PFSK-1 (cell line): ENCODE data around the gene POT1.
A peak's percentile ranks its signal among the peaks of the same experiment; 100 is the strongest.

Experiments
- FOXP2 ChIP-seq: optimal IDR thresholded peaks from 2 replicates; pipeline ENCODE3; 2011; ENCODE audit warnings: borderline replicate concordance, control low read depth, inconsistent platforms; ENCODE audit not compliant: insufficient read depth; ENCODE audit errors: extremely low read length, extremely low read depth
- POLR2AphosphoS5 ChIP-seq: IDR thresholded peaks from 2 replicates; pipeline ENCODE4 v1.6.1; 2012; ENCODE audit warnings: low read depth, mild to moderate bottlenecking, control low read depth, low read length, moderate library complexity
- REST ChIP-seq, 2 experiments: IDR thresholded peaks; 2 replicates each; pipeline versions ENCODE4 v1.6.1 to v1.8.0; 2011 to 2012; ENCODE audit warnings: low read depth in 2 of 2, low read length in 2 of 2, control low read depth in 1 of 2, inconsistent platforms in 1 of 2, mild to moderate bottlenecking in 1 of 2, moderate library complexity in 1 of 2; ENCODE audit not compliant: insufficient read depth in 1 of 2
- SIN3A ChIP-seq: IDR thresholded peaks from 2 replicates; pipeline ENCODE4 v1.6.1; 2012; ENCODE audit warnings: mild to moderate bottlenecking, low read length, moderate library complexity, borderline replicate concordance; ENCODE audit not compliant: insufficient read depth
- TAF1 ChIP-seq: IDR thresholded peaks from 2 replicates; pipeline ENCODE4 v1.6.1; 2012; ENCODE audit warnings: low read length, control low read depth, borderline replicate concordance; ENCODE audit not compliant: insufficient read depth

The POT1 gene

GRCh38 chr7:124937076-124937475, 7.5 kb upstream of the POT1 start:
- no peak for TF ChIP-seq POLR2AphosphoS5
- TF ChIP-seq SIN3A, result no peak
- TF ChIP-seq TAF1, result no peak
- TF ChIP-seq FOXP2, result no peak
- no peak for TF ChIP-seq REST (IDR thresholded peaks at IDR 0.05; ENCODE audit: insufficient read depth in 1 of 2, low read depth in 2 of 2, low read length in 2 of 2)

GRCh38 chr7:124934841-124935240, 5.2 kb upstream of the POT1 start:
- TF ChIP-seq SIN3A (no peak), TAF1 (no peak), POLR2AphosphoS5 (no peak), FOXP2 (no peak), REST (IDR thresholded peaks at IDR 0.05; ENCODE audit: insufficient read depth in 1 of 2, low read depth in 2 of 2, low read length in 2 of 2) (no peak)

- TF ChIP-seq REST (IDR thresholded peaks at IDR 0.05; ENCODE audit: insufficient read depth in 1 of 2, low read depth in 2 of 2, low read length in 2 of 2) (peak in 1 of 2 experiments; percentile 83; a peak in 2 of 4 replicates), FOXP2 (no peak)
Measured at GRCh38 chr7:124930655-124931597, 1.3 kb upstream of the POT1 start.

- no peak for TF ChIP-seq REST (IDR thresholded peaks at IDR 0.05; ENCODE audit: insufficient read depth in 1 of 2, low read depth in 2 of 2, low read length in 2 of 2)
- TF ChIP-seq TAF1, result no peak
- TF ChIP-seq SIN3A, result no peak
- TF ChIP-seq POLR2AphosphoS5, result no peak
- TF ChIP-seq FOXP2, result no peak
Measured at GRCh38 chr7:124930173-124930623, 573 bp upstream of the POT1 start.
